HepG2 (cell line): ENCODE results near the gene WASHC4. TPM values are rescaled to one million over a fixed set of nuclear protein-coding genes. Genes with fewer than 3 reads are reported as not detected.

Source experiments
- ELF1 ChIP-seq: sonication (generic); formaldehyde crosslinking; IDR thresholded peaks from 2 replicates; pipeline ENCODE4 v1.4.0; 2020; ENCODE audit warnings: missing genetic modification reagents
- FOXM1 ChIP-seq: sonication (generic); formaldehyde crosslinking; IDR thresholded peaks from 2 replicates; pipeline ENCODE4 v1.5.0; 2020; ENCODE audit warnings: missing genetic modification reagents
- GATAD1 ChIP-seq: IDR thresholded peaks from 2 replicates; pipeline ENCODE4 v1.6.1; 2016; ENCODE audit warnings: missing genetic modification reagents, missing compliant biosample characterization
- MAZ ChIP-seq, 2 experiments: sonication (generic) in 1 of 2; formaldehyde crosslinking in 1 of 2; IDR thresholded peaks; 2 replicates each; pipeline versions ENCODE4 v1.5.0 to v1.6.1; 2012 to 2020; ENCODE audit warnings: low read depth in 2 of 2, mild to moderate bottlenecking in 2 of 2, borderline replicate concordance in 1 of 2, improper control_type of control experiment in 1 of 2, low read length in 1 of 2, missing genetic modification reagents in 1 of 2, moderate library complexity in 1 of 2
- MBNL3 ChIP-seq: fragments of 250-450 bp; sonication (Bioruptor Pico); conservative IDR thresholded peaks from 2 replicates; pipeline ENCODE4 v1.8.0; 2022; ENCODE audit warnings: mild to moderate bottlenecking, inconsistent platforms
- NFIC ChIP-seq: IDR thresholded peaks from 2 replicates; pipeline ENCODE4 v1.6.1; 2012; ENCODE audit warnings: mild to moderate bottlenecking, low read length, inconsistent platforms
- NFKBIZ ChIP-seq: IDR thresholded peaks from 2 replicates; pipeline ENCODE4 v1.6.1; 2018; ENCODE audit warnings: missing genetic modification reagents, missing compliant biosample characterization
- NFRKB ChIP-seq: fragments of 450-650 bp; IDR thresholded peaks from 2 replicates; pipeline ENCODE4 v1.6.1; 2017
- NR1H2 ChIP-seq: sonication (generic); formaldehyde crosslinking; IDR thresholded peaks from 2 replicates; pipeline ENCODE4 v1.8.1; 2022; ENCODE audit warnings: low read depth, missing genetic modification reagents, borderline replicate concordance
- PTBP1 ChIP-seq: fragments of 200-400 bp; formaldehyde crosslinking; IDR thresholded peaks from 2 replicates; pipeline ENCODE4 v1.6.1; 2018; ENCODE audit warnings: low read length, low read depth; ENCODE audit not compliant: poor library complexity, severe bottlenecking
- RBFOX2 ChIP-seq: fragments of 200-400 bp; formaldehyde crosslinking; IDR thresholded peaks from 2 replicates; pipeline ENCODE4 v1.6.1; 2017; ENCODE audit warnings: low read depth, mild to moderate bottlenecking, low read length
- RFXAP ChIP-seq: sonication (generic); formaldehyde crosslinking; IDR thresholded peaks from 2 replicates; pipeline ENCODE4 v1.4.0; 2020; ENCODE audit warnings: missing genetic modification reagents, borderline replicate concordance
- SMARCC2 ChIP-seq: fragments of 450-650 bp; IDR thresholded peaks from 2 replicates; pipeline ENCODE4 v1.6.1; 2017; ENCODE audit warnings: antibody characterized with exemption, mild to moderate bottlenecking
- SMARCE1 ChIP-seq: fragments of 450-650 bp; IDR thresholded peaks from 2 replicates; pipeline ENCODE4 v1.6.1; 2017; ENCODE audit warnings: borderline replicate concordance
- SP1 ChIP-seq, 2 experiments: fragments of 450-650 bp in 1 of 2; sonication (generic) in 1 of 2; formaldehyde crosslinking in 1 of 2; IDR thresholded peaks; 2 replicates each; pipeline versions ENCODE4 v1.4.0 to v1.6.1; 2016 to 2020; ENCODE audit warnings: missing genetic modification reagents in 1 of 2
- TAF1 ChIP-seq: sonication (generic); formaldehyde crosslinking; IDR thresholded peaks from 2 replicates; pipeline ENCODE4 v1.4.0; 2020; ENCODE audit warnings: missing genetic modification reagents
- TARDBP ChIP-seq: sonication (generic); formaldehyde crosslinking; IDR thresholded peaks from 2 replicates; pipeline ENCODE4 v1.8.0; 2022; ENCODE audit warnings: mild to moderate bottlenecking, missing genetic modification reagents
- ZFP41 ChIP-seq: sonication (generic); formaldehyde crosslinking; IDR thresholded peaks from 2 replicates; pipeline ENCODE4 v1.4.0; 2020; ENCODE audit warnings: mild to moderate bottlenecking, missing genetic modification reagents, borderline replicate concordance
- ZNF292 ChIP-seq: sonication (generic); formaldehyde crosslinking; IDR thresholded peaks from 2 replicates; pipeline ENCODE4 v1.8.1; 2022; ENCODE audit warnings: mild to moderate bottlenecking, low read depth, missing genetic modification reagents, borderline replicate concordance
- ZNF724P ChIP-seq: sonication (generic); formaldehyde crosslinking; IDR thresholded peaks from 2 replicates; pipeline ENCODE4 v1.8.0; 2022; ENCODE audit warnings: missing genetic modification reagents, borderline replicate concordance
- polyA plus RNA-seq, 8 experiments: library from polyadenylated mRNA; depleted of rRNA in 3 of 8; stranded (reverse) in 7 of 8; unstranded in 1 of 8; fragments of >200 nt; fragmentation: Illumina TruSeq in 4 of 8; extraction: Trizol in 4 of 8; gene quantifications; 2 replicates each; pipeline versions ENCODE4 v1.2.1 to v1.2.3, GENCODE V29; 2011 to 2016; ENCODE audit warnings: low read depth in 4 of 8, missing spikeins in 1 of 8, mixed read lengths in 1 of 8; ENCODE audit not compliant: insufficient read depth in 1 of 8
- total RNA-seq, 5 experiments: library from RNA; depleted of rRNA; stranded (reverse); fragments of >200 nt; fragmentation: Illumina TruSeq; extraction: Trizol; gene quantifications; 2 replicates each; pipeline ENCODE4 v1.2.3, GENCODE V29; 2016; ENCODE audit warnings: low read depth in 1 of 5
- TF ChIP-seq, protein P1 (sequence below): sonication (generic); formaldehyde crosslinking; IDR thresholded peaks from 2 replicates; pipeline ENCODE4 v1.5.1; 2020; ENCODE audit warnings: mild to moderate bottlenecking, moderate library complexity, missing genetic modification reagents
- TF ChIP-seq, protein P2 (sequence below): sonication (generic); formaldehyde crosslinking; IDR thresholded peaks from 2 replicates; pipeline ENCODE4 v1.5.1; 2020; ENCODE audit warnings: missing genetic modification reagents, mild to moderate bottlenecking, borderline replicate concordance
- TF ChIP-seq, protein P3 (sequence below): sonication (generic); formaldehyde crosslinking; IDR thresholded peaks from 2 replicates; pipeline ENCODE4 v1.9.0; 2021; ENCODE audit warnings: missing genetic modification reagents, borderline replicate concordance
- TF ChIP-seq, protein P4 (sequence below): IDR thresholded peaks from 2 replicates; pipeline ENCODE4 v1.6.1; 2016; ENCODE audit warnings: low read depth

WASHC4 gene
- total and polyA plus RNA-seq, 2 of the 13 experiments (the other 11 are each of a cell fraction or from before 2014, with no cell fraction given) = 21.0 to 36.3 TPM

DNA sequence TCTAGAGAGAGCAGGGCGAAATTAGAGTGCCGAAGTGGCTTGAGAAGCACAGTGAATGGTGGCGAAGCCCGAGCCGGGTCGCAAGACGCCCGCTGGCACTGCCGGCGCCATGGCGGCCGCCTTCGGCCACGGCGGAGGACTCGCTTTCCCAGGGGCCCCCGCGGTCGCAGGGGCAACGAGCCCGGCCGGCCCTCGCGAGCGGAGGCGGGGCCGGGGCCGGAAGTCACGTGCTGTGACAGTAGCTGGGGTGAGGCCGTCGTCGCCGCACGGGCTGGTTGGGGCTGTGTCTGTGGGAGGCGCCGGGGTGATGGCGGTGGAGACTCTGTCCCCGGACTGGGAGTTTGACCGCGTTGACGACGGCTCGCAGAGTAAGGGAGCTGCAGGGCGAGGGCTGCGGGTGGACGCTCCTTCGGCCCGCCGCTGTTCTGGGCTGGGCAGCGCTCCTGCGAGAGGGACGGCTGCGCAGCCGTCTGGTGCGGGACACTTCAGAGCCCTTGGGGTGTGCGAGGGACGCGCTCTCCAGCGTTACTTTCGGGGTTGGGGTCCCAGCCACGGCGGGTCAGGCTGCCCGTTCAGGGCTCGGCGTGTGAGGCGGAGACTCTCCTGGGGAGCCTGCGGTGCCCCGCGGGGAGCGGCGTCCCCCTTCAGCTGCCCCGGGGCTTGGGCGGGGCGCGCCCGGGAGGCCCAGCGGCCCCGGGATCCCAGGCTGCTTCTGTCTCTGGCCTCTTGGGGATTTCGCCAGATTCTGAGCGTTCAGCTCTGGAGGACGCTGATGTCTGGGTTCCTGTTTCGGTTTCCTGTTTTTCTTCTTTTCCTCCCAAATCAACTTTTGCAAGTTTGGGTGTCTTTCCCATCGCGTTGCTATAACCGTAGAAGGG lies at the start of gene WASHC4 (continued):
- TF ChIP-seq MAZ (IDR thresholded peaks at IDR 0.05; ENCODE audit: borderline replicate concordance, low read depth, low read length) (no peak), MAZ (CRISPR knock-in tag; IDR thresholded peaks at IDR 0.05; ENCODE audit: low read depth) (peak; percentile 91), ZNF724P (peak; percentile 81; the same call in 1 of the 2 replicates), ELF1 (peak; percentile 53; the same call in 1 of the 2 replicates), NFIC (no peak), SMARCC2 (no peak), RBFOX2 (peak; percentile 99), SMARCE1 (no peak), MBNL3 (CRISPR knock-in tag) (no peak), PTBP1 (no peak), NR1H2 (CRISPR knock-in tag) (peak; percentile 84; the same call in 1 of the 2 replicates), GATAD1 (peak; percentile 83), ZFP41 (CRISPR knock-in tag) (peak; percentile 59; the same call in 1 of the 2 replicates), SP1 (IDR thresholded peaks at IDR 0.05) (no peak), SP1 (CRISPR knock-in tag; IDR thresholded peaks at IDR 0.05) (peak; percentile 88), TAF1 (CRISPR knock-in tag) (peak; percentile 96), RFXAP (peak; percentile 72; the same call in 1 of the 2 replicates), TARDBP (peak; percentile 78), FOXM1 (CRISPR knock-in tag) (0 out of 2 replicates have a peak, but pooled peaks have one; percentile 45), NFKBIZ (CRISPR knock-in tag) (peak; percentile 72), ZNF292 (no peak), NFRKB (no peak)
- TF ChIP-seq, protein P1, sequence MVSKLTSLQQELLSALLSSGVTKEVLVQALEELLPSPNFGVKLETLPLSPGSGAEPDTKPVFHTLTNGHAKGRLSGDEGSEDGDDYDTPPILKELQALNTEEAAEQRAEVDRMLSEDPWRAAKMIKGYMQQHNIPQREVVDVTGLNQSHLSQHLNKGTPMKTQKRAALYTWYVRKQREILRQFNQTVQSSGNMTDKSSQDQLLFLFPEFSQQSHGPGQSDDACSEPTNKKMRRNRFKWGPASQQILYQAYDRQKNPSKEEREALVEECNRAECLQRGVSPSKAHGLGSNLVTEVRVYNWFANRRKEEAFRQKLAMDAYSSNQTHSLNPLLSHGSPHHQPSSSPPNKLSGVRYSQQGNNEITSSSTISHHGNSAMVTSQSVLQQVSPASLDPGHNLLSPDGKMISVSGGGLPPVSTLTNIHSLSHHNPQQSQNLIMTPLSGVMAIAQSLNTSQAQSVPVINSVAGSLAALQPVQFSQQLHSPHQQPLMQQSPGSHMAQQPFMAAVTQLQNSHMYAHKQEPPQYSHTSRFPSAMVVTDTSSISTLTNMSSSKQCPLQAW (CRISPR knock-in tag) = peak; percentile 86
- TF ChIP-seq, protein P2, sequence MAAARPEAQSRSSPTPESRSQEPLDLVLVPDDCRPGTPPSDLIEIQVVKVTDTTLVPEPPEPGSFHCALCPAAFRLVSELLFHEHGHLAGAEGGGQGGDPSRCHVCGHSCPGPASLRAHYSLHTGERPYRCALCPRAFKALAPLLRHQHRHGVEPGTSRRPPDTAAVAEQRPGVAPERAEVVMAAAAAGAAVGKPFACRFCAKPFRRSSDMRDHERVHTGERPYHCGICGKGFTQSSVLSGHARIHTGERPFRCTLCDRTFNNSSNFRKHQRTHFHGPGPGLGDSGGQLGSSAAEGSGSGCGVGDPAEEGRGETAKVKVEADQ (CRISPR knock-in tag) = peak; percentile 78; the same call in 1 of the 2 replicates
- TF ChIP-seq, protein P3, sequence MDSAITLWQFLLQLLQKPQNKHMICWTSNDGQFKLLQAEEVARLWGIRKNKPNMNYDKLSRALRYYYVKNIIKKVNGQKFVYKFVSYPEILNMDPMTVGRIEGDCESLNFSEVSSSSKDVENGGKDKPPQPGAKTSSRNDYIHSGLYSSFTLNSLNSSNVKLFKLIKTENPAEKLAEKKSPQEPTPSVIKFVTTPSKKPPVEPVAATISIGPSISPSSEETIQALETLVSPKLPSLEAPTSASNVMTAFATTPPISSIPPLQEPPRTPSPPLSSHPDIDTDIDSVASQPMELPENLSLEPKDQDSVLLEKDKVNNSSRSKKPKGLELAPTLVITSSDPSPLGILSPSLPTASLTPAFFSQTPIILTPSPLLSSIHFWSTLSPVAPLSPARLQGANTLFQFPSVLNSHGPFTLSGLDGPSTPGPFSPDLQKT = no peak
- TF ChIP-seq, protein P4, sequence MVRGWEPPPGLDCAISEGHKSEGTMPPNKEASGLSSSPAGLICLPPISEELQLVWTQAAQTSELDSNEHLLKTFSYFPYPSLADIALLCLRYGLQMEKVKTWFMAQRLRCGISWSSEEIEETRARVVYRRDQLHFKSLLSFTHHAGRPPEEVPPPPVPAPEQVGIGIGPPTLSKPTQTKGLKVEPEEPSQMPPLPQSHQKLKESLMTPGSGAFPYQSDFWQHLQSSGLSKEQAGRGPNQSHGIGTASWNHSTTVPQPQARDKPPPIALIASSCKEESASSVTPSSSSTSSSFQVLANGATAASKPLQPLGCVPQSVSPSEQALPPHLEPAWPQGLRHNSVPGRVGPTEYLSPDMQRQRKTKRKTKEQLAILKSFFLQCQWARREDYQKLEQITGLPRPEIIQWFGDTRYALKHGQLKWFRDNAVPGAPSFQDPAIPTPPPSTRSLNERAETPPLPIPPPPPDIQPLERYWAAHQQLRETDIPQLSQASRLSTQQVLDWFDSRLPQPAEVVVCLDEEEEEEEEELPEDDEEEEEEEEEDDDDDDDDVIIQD (CRISPR knock-in tag) = peak; percentile 55; the same call in 1 of the 2 replicates
